Sigmoid colon (tissue), 4 donors: ENCODE measurements around the gene DGCR2.

Experiments
- EP300 ChIP-seq, 4 donors: sonication (generic); formaldehyde crosslinking; IDR thresholded peaks; one replicate each; pipeline ENCODE4 v1.6.1; 2017; ENCODE audit warnings: antibody characterized with exemption in 4 of 4
- POLR2AphosphoS5 ChIP-seq, 4 donors: sonication (generic); formaldehyde crosslinking; IDR thresholded peaks; one replicate each; pipeline ENCODE4 v1.6.1; 2017; ENCODE audit warnings: antibody characterized with exemption in 4 of 4
- TF ChIP-seq, protein P1 (sequence below), 4 experiments: fragments of 450-650 bp in 3 of 4; fragments of 200-600 bp in 1 of 4; IDR thresholded peaks; one replicate each; pipeline ENCODE4 v1.5.1; 2016 to 2019; ENCODE audit warnings: antibody characterized with exemption in 4 of 4, mild to moderate bottlenecking in 3 of 4, moderate library complexity in 2 of 4

DNA sequence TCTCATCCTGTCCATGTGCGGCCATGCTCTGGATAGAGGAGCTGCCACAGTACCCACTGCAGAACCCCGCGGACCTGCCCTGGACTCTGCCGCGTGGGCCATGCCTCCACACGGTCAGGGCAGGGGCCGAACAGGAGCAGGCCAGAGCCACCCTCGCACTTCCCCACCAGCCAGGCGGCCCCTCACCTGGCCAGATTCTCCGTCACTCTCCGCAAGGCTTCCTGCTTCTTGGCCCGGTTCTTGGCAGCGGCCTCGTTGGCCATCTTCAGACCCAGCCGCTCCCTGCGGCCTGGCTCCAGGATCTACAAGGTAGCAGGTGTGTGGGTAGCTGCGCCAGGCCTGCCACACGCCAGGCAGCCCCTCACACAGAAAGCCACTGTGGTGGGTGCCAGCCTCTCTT lies 12.7 kb upstream of the DGCR2 start:
- TF ChIP-seq POLR2AphosphoS5 (IDR thresholded peaks at IDR 0.05) (no peak), EP300 (IDR thresholded peaks at IDR 0.05) (no peak)
- TF ChIP-seq, protein P1, sequence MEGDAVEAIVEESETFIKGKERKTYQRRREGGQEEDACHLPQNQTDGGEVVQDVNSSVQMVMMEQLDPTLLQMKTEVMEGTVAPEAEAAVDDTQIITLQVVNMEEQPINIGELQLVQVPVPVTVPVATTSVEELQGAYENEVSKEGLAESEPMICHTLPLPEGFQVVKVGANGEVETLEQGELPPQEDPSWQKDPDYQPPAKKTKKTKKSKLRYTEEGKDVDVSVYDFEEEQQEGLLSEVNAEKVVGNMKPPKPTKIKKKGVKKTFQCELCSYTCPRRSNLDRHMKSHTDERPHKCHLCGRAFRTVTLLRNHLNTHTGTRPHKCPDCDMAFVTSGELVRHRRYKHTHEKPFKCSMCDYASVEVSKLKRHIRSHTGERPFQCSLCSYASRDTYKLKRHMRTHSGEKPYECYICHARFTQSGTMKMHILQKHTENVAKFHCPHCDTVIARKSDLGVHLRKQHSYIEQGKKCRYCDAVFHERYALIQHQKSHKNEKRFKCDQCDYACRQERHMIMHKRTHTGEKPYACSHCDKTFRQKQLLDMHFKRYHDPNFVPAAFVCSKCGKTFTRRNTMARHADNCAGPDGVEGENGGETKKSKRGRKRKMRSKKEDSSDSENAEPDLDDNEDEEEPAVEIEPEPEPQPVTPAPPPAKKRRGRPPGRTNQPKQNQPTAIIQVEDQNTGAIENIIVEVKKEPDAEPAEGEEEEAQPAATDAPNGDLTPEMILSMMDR (IDR thresholded peaks at IDR 0.05) = no peak
